ENCODE measurements around the gene CC2D2A. TPM values are rescaled to one million over a fixed set of nuclear protein-coding genes. Genes with fewer than 3 reads are reported as not detected.

The CC2D2A gene

Small RNAs within 50 kb of the gene (small RNA-seq; reads per million reads assigned to genes)
- not detected for gene AC007016.1 (ENCODE audit: low read depth)
